K562 (cell line): ENCODE results near the gene REP15. TPM values are rescaled to one million over a fixed set of nuclear protein-coding genes. Genes with fewer than 3 reads are reported as not detected.

ENCODE experiments used
- ATF7 ChIP-seq: fragments of 450-650 bp; IDR thresholded peaks from 2 replicates; pipeline ENCODE4 v1.7.1; 2014; ENCODE audit warnings: mild to moderate bottlenecking, moderate library complexity
- ETV6 ChIP-seq, 3 experiments: fragments of 150-350 bp in 1 of 3; sonication (generic) in 1 of 3; formaldehyde crosslinking in 1 of 3; IDR thresholded peaks; 2 replicates each; pipeline versions ENCODE4 v1.6.1 to v1.8.0; 2014 to 2022; ENCODE audit warnings: borderline replicate concordance in 2 of 3, low read depth in 2 of 3, antibody characterized with exemption in 1 of 3, low read length in 1 of 3, mild to moderate bottlenecking in 1 of 3, missing genetic modification reagents in 1 of 3
- MAZ ChIP-seq, 2 experiments: fragments of 450-650 bp in 1 of 2; sonication (generic) in 1 of 2; formaldehyde crosslinking; IDR thresholded peaks in 1 of 2; conservative IDR thresholded peaks in 1 of 2; 2 replicates each; pipeline versions ENCODE4 v1.4.0 to v1.5.0; 2020; ENCODE audit warnings: mild to moderate bottlenecking in 1 of 2, missing genetic modification reagents in 1 of 2
- MYBL2 ChIP-seq, 2 experiments: fragments of 450-650 bp in 1 of 2; sonication (generic) in 1 of 2; formaldehyde crosslinking in 1 of 2; IDR thresholded peaks; 2 replicates each; pipeline versions ENCODE4 v1.6.1 to v1.8.1; 2017 to 2022; ENCODE audit warnings: borderline replicate concordance in 1 of 2, inconsistent platforms in 1 of 2, low read depth in 1 of 2, mild to moderate bottlenecking in 1 of 2, missing genetic modification reagents in 1 of 2, moderate library complexity in 1 of 2
- PCBP1 ChIP-seq: fragments of 200-400 bp; formaldehyde crosslinking; IDR thresholded peaks from 2 replicates; pipeline ENCODE4 v1.6.1; 2018; ENCODE audit warnings: mild to moderate bottlenecking, low read depth, low read length; ENCODE audit not compliant: poor library complexity, severe bottlenecking
- PYGO2 ChIP-seq: fragments of 450-650 bp; IDR thresholded peaks from 2 replicates; pipeline ENCODE4 v1.6.1; 2016; ENCODE audit warnings: mild to moderate bottlenecking, missing genetic modification characterization, moderate library complexity, missing compliant biosample characterization
- RCOR1 ChIP-seq, 2 experiments: IDR thresholded peaks; 2 replicates each; pipeline ENCODE4 v1.6.1; 2012; ENCODE audit warnings: low read depth in 2 of 2, low read length in 2 of 2, borderline replicate concordance in 1 of 2, improper control_type of control experiment in 1 of 2
- SMAD1 ChIP-seq: fragments of 150-350 bp; IDR thresholded peaks from 2 replicates; pipeline ENCODE4 v1.6.1; 2014; ENCODE audit warnings: low read length, low read depth; ENCODE audit not compliant: partially characterized antibody
- SRSF9 ChIP-seq: fragments of 200-400 bp; formaldehyde crosslinking; IDR thresholded peaks from 2 replicates; pipeline ENCODE4 v1.6.1; 2017; ENCODE audit warnings: low read depth, low read length, borderline replicate concordance
- XRCC4 ChIP-seq: IDR thresholded peaks from one replicate; pipeline ENCODE4 v1.6.1; 2011; ENCODE audit not compliant: insufficient read depth, insufficient read length; ENCODE audit errors: extremely low read depth
- ZNF77 ChIP-seq: fragments of 250-450 bp; sonication (Bioruptor Pico); IDR thresholded peaks from 2 replicates; pipeline ENCODE4 v1.5.0; 2020
- polyA plus RNA-seq, 8 experiments: library from polyadenylated mRNA; depleted of rRNA in 4 of 8; stranded (reverse) in 5 of 8; unstranded in 3 of 8; fragments of >200 nt; fragmentation: Nextera tagmentation in 2 of 8; fragmentation: Illumina TruSeq in 1 of 8; extraction: Ambion mirVana in 2 of 8; extraction: Trizol in 1 of 8; gene quantifications; 2 replicates each; pipeline versions ENCODE4 v1.2.1 to v1.2.3, GENCODE V29; 2011 to 2014; ENCODE audit warnings: inconsistent platforms in 1 of 8, missing spikeins in 1 of 8
- total RNA-seq, 7 experiments: library from RNA; depleted of rRNA in 6 of 7; stranded (reverse); fragments of >200 nt in 6 of 7; fragmentation: Illumina TruSeq in 2 of 7; extraction: Trizol in 2 of 7; gene quantifications; 2 replicates each; pipeline versions ENCODE4 v1.2.1 to v1.2.3, GENCODE V29; 2011 to 2021; ENCODE audit warnings: low replicate concordance in 1 of 7
- TF ChIP-seq, protein P1 (sequence below): IDR thresholded peaks from 2 replicates; pipeline ENCODE4 v1.6.1; 2016; ENCODE audit warnings: missing genetic modification characterization, missing compliant biosample characterization
- TF ChIP-seq, protein P2 (sequence below): sonication (generic); formaldehyde crosslinking; IDR thresholded peaks from 2 replicates; pipeline ENCODE4 v1.8.1; 2023; ENCODE audit warnings: mild to moderate bottlenecking, missing genetic modification reagents
- TF ChIP-seq, protein P3 (sequence below): IDR thresholded peaks from 2 replicates; pipeline ENCODE4 v1.6.1; 2014; ENCODE audit warnings: antibody characterized with exemption
- TF ChIP-seq, protein P4 (sequence below): fragments of 450-650 bp; IDR thresholded peaks from 2 replicates; pipeline ENCODE4 v1.6.1; 2016; ENCODE audit warnings: antibody characterized with exemption
- TF ChIP-seq, protein P5 (sequence below): fragments of 250-450 bp; sonication (Bioruptor Pico); IDR thresholded peaks from 2 replicates; pipeline ENCODE4 v1.4.0; 2020; ENCODE audit warnings: mild to moderate bottlenecking, moderate library complexity

REP15 gene
- total and polyA plus RNA-seq, 9 of the 15 experiments (the other 6 are each of a cell fraction or from before 2014, with no cell fraction given): not detected

DNA sequence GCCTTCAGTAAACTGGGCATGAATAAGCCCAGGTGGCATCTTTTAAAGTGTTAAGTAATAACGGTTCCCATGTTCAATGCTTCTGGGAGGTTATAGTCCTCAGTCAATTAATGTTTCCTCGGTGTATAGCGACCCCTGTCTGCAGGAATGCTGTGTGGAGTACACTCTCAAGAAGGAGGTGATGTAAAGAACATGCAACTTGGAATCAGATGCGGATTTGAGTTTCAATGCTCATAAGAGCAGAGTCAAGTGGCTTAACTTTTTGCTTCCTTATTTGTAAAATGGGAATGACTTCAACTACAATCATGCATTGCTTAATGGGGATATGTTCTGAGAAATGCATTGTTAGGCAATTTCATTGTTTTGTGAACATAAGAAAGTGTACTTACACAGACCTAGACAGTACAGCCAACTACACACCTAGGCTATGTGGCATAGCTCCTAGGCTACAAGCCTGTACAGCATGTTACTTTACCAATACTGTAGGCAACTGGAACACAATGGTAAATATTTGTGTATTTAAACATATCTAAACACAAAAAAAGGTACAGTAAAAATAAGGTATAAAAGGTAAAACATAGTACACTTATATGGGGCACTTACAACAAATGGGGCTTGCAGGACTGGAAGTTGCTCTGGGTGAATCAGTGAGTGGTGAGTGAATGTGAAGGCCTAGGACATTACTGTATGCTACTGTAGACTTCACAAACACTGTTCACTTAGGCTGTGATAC lies 7.6 kb downstream of the REP15 start (continued):
- TF ChIP-seq ATF7 (peak; percentile 75), SMAD1 (no peak), MAZ (CRISPR knock-in tag; conservative IDR thresholded peaks at IDR 0.05 in 1 of 2, IDR thresholded peaks at IDR 0.05 in 1 of 2) (0 out of 4 replicates have a peak, but pooled peaks of 1 of the 2 experiments have one; percentile 14), MYBL2 (IDR thresholded peaks at IDR 0.05; ENCODE audit: low read depth) (peak; percentile 71), MYBL2 (CRISPR knock-in tag; IDR thresholded peaks at IDR 0.05; ENCODE audit: borderline replicate concordance) (no peak), XRCC4 (no peak), ZNF77 (no peak), SRSF9 (no peak), RCOR1 (IDR thresholded peaks at IDR 0.05; ENCODE audit: borderline replicate concordance in 1 of 2, low read depth in 2 of 2, low read length in 2 of 2) (peak in 1 of 2 experiments; percentile 90; a peak in 2 of 4 replicates), PCBP1 (no peak), PYGO2 (tag) (no peak), ETV6 (IDR thresholded peaks at IDR 0.05; ENCODE audit: borderline replicate concordance in 1 of 2, low read depth in 2 of 2, low read length in 1 of 2) (no peak), ETV6 (CRISPR knock-in tag; IDR thresholded peaks at IDR 0.05; ENCODE audit: borderline replicate concordance) (no peak)
- TF ChIP-seq, protein P1, sequence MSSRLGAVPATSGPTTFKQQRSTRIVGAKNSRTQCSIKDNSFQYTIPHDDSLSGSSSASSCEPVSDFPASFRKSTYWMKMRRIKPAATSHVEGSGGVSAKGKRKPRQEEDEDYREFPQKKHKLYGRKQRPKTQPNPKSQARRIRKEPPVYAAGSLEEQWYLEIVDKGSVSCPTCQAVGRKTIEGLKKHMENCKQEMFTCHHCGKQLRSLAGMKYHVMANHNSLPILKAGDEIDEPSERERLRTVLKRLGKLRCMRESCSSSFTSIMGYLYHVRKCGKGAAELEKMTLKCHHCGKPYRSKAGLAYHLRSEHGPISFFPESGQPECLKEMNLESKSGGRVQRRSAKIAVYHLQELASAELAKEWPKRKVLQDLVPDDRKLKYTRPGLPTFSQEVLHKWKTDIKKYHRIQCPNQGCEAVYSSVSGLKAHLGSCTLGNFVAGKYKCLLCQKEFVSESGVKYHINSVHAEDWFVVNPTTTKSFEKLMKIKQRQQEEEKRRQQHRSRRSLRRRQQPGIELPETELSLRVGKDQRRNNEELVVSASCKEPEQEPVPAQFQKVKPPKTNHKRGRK (tag): no peak
- TF ChIP-seq, protein P2, sequence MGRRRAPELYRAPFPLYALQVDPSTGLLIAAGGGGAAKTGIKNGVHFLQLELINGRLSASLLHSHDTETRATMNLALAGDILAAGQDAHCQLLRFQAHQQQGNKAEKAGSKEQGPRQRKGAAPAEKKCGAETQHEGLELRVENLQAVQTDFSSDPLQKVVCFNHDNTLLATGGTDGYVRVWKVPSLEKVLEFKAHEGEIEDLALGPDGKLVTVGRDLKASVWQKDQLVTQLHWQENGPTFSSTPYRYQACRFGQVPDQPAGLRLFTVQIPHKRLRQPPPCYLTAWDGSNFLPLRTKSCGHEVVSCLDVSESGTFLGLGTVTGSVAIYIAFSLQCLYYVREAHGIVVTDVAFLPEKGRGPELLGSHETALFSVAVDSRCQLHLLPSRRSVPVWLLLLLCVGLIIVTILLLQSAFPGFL (CRISPR knock-in tag): no peak
- TF ChIP-seq, protein P3, sequence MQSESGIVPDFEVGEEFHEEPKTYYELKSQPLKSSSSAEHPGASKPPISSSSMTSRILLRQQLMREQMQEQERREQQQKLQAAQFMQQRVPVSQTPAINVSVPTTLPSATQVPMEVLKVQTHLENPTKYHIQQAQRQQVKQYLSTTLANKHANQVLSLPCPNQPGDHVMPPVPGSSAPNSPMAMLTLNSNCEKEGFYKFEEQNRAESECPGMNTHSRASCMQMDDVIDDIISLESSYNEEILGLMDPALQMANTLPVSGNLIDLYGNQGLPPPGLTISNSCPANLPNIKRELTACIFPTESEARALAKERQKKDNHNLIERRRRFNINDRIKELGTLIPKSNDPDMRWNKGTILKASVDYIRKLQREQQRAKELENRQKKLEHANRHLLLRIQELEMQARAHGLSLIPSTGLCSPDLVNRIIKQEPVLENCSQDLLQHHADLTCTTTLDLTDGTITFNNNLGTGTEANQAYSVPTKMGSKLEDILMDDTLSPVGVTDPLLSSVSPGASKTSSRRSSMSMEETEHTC: no peak
- TF ChIP-seq, protein P4, sequence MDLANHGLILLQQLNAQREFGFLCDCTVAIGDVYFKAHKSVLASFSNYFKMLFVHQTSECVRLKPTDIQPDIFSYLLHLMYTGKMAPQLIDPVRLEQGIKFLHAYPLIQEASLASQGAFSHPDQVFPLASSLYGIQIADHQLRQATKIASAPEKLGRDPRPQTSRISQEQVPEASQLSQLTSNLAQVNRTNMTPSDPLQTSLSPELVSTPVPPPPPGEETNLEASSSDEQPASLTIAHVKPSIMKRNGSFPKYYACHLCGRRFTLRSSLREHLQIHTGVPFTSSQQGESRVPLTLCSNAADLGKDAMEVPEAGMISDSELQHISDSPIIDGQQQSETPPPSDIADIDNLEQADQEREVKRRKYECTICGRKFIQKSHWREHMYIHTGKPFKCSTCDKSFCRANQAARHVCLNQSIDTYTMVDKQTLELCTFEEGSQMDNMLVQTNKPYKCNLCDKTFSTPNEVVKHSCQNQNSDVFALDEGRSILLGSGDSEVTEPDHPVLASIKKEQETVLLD: no peak
- TF ChIP-seq, protein P5, sequence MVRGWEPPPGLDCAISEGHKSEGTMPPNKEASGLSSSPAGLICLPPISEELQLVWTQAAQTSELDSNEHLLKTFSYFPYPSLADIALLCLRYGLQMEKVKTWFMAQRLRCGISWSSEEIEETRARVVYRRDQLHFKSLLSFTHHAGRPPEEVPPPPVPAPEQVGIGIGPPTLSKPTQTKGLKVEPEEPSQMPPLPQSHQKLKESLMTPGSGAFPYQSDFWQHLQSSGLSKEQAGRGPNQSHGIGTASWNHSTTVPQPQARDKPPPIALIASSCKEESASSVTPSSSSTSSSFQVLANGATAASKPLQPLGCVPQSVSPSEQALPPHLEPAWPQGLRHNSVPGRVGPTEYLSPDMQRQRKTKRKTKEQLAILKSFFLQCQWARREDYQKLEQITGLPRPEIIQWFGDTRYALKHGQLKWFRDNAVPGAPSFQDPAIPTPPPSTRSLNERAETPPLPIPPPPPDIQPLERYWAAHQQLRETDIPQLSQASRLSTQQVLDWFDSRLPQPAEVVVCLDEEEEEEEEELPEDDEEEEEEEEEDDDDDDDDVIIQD (CRISPR knock-in tag): no peak
